Liver (tissue), 9 donors: Measurements from ENCODE around the gene SENP1. TPM values are rescaled to one million over a fixed set of nuclear protein-coding genes. Genes with fewer than 3 reads are reported as not detected.

Source experiments
- DNase-seq: peaks from one replicate; pipeline ENCODE4 v3.0.0-alpha.2; 2017; ENCODE audit warnings: low spot score
- H3K27ac ChIP-seq, 2 donors: one replicate each; pipeline ENCODE4 v1.7.0; 2013; ENCODE audit warnings: inconsistent platforms in 2 of 2, low read length in 2 of 2, control low read depth in 1 of 2, low read depth in 1 of 2, mild to moderate bottlenecking in 1 of 2
- H3K27me3 ChIP-seq, 4 donors: one replicate each; pipeline versions ENCODE4 v1.6.1 to v1.7.0; 2013; ENCODE audit warnings: low read length in 3 of 4, inconsistent platforms in 1 of 4, mild to moderate bottlenecking in 1 of 4, moderate library complexity in 1 of 4; ENCODE audit not compliant: control insufficient read depth in 4 of 4, insufficient read depth in 4 of 4
- H3K36me3 ChIP-seq, 4 donors: one replicate each; pipeline versions ENCODE4 v1.6.1 to v1.7.0; 2013; ENCODE audit warnings: low read length in 3 of 4, mild to moderate bottlenecking in 3 of 4, low read depth in 1 of 4, moderate library complexity in 1 of 4; ENCODE audit not compliant: control insufficient read depth in 4 of 4, insufficient read depth in 3 of 4
- H3K4me1 ChIP-seq, 4 donors: one replicate each; pipeline versions ENCODE4 v1.6.1 to v1.7.0; 2013; ENCODE audit warnings: low read length in 3 of 4, mild to moderate bottlenecking in 3 of 4, moderate library complexity in 1 of 4; ENCODE audit not compliant: control insufficient read depth in 4 of 4, insufficient read depth in 4 of 4
- H3K4me3 ChIP-seq, 3 donors: one replicate each; pipeline versions ENCODE4 v1.6.1 to v1.7.0; 2013; ENCODE audit warnings: low read length in 3 of 3, control low read depth in 1 of 3, low read depth in 1 of 3, mild to moderate bottlenecking in 1 of 3
- H3K9ac ChIP-seq, 2 donors: one replicate each; pipeline ENCODE4 v1.7.0; 2013; ENCODE audit warnings: low read length in 2 of 2, mild to moderate bottlenecking in 2 of 2, moderate library complexity in 2 of 2, control low read depth in 1 of 2, low read depth in 1 of 2
- H3K9me3 ChIP-seq, 4 donors: one replicate each; pipeline versions ENCODE4 v1.6.1 to v1.7.0; 2013; ENCODE audit warnings: low read length in 3 of 4; ENCODE audit not compliant: control insufficient read depth in 4 of 4
- ATF3 ChIP-seq: IDR thresholded peaks from 2 replicates; pipeline ENCODE4 v1.6.1; 2016; ENCODE audit warnings: antibody characterized with exemption
- CTCF ChIP-seq: fragments of 150-350 bp; IDR thresholded peaks from 2 replicates; pipeline ENCODE4 v1.5.1; 2017; ENCODE audit warnings: improper control_type of control experiment, low read depth, low read length; ENCODE audit not compliant: missing input control
- FOXA2 ChIP-seq: IDR thresholded peaks from 2 replicates; pipeline ENCODE4 v1.6.1; 2016; ENCODE audit warnings: antibody characterized with exemption
- GABPA ChIP-seq, 2 donors: IDR thresholded peaks in 1 of 2; conservative IDR thresholded peaks in 1 of 2; 2 replicates each; pipeline ENCODE4 v1.6.1; 2016; ENCODE audit warnings: antibody characterized with exemption in 2 of 2, mild to moderate bottlenecking in 1 of 2, moderate library complexity in 1 of 2
- HNF4A ChIP-seq, 2 donors: conservative IDR thresholded peaks; 2 replicates each; pipeline ENCODE4 v1.6.1; 2016; ENCODE audit warnings: antibody characterized with exemption in 2 of 2, mild to moderate bottlenecking in 2 of 2
- HNF4G ChIP-seq: IDR thresholded peaks from 2 replicates; pipeline ENCODE4 v1.6.1; 2016; ENCODE audit warnings: antibody characterized with exemption
- MAX ChIP-seq: IDR thresholded peaks from 2 replicates; pipeline ENCODE4 v1.6.1; 2016; ENCODE audit warnings: antibody characterized with exemption
- NR2F2 ChIP-seq: IDR thresholded peaks from 2 replicates; pipeline ENCODE4 v1.6.1; 2016; ENCODE audit warnings: antibody characterized with exemption
- RAD21 ChIP-seq, 2 donors: IDR thresholded peaks; 2 replicates each; pipeline ENCODE4 v1.6.1; 2016; ENCODE audit warnings: antibody characterized with exemption in 2 of 2, mild to moderate bottlenecking in 2 of 2
- RXRA ChIP-seq, 2 donors: IDR thresholded peaks; 2 replicates each; pipeline ENCODE4 v1.6.1; 2017 to 2018; ENCODE audit warnings: antibody characterized with exemption in 2 of 2, mild to moderate bottlenecking in 1 of 2
- SP1 ChIP-seq: IDR thresholded peaks from 2 replicates; pipeline ENCODE4 v1.6.1; 2018; ENCODE audit warnings: antibody characterized with exemption, mild to moderate bottlenecking
- TAF1 ChIP-seq: conservative IDR thresholded peaks from 2 replicates; pipeline ENCODE4 v1.6.1; 2016; ENCODE audit warnings: antibody characterized with exemption, mild to moderate bottlenecking
- WGBS: extraction: QIAGEN DNeasy Blood & Tissue Kit; methylation state at CpG from one replicate; pipeline ENCODE4 v1.1.7; 2013; 5-methylcytosine and 5-hydroxymethylcytosine counted together
- polyA plus RNA-seq, 2 donors: library from polyadenylated mRNA; stranded (reverse) in 1 of 2; unstranded in 1 of 2; fragments of 200-250 nt in 1 of 2; fragments of >200 nt in 1 of 2; fragmentation: Nextera tagmentation in 1 of 2; extraction: Ambion mirVana in 1 of 2; gene quantifications; one replicate each; pipeline versions ENCODE4 v1.2.1 to v1.2.3, GENCODE V29; 2013 to 2015
- total RNA-seq, 2 donors: library from RNA; depleted of rRNA; stranded (reverse); fragments of >200 nt; gene quantifications; one replicate each; pipeline ENCODE4 v1.2.3, GENCODE V29; 2014
- donor health status: healthy.
- donor health status: healthy.
- donor health status: healthy.
- donor health status: healthy.
- donor health status: healthy.

Gene SENP1
- total and polyA plus RNA-seq, 4 donors, result 1.4 to 11.7 (median 4.2) TPM

DNA sequence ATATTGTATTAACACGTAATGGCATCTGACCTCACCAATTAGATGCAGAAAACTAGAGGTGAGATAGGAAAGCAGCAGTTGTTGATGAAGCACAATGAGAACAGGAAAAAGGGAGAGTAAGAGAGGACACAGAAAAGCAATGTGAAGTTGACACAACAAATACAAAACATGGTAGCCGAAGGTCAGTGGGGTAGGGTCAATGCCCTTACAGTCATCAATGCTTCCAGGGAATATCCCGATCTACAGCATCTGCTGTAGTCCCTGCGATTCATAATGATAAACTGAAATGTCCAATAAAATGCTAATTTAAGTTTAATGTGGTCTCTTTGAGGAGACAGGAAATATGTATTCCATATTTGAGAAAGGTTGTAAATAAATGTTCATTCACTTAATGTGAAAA, 98.7 kb downstream of the SENP1 start:
- no peak for DNase-seq
- Histone ChIP-seq H3K4me3 (no peak overlapping the region), H3K4me1 (peaks cover 5 to 29% (median 18%) of the 10 kb centered on the region in 4 donors), H3K27ac (no peak overlapping the region), H3K36me3 (no peaks in the 10 kb centered on the region), H3K9ac (no peak overlapping the region), H3K9me3 (no peaks in the 10 kb centered on the region), H3K27me3 (peaks cover 6 to 13% (median 8%) of the 10 kb centered on the region in 4 donors)
- TF ChIP-seq GABPA (IDR thresholded peaks at IDR 0.05 in 1 of 2, conservative IDR thresholded peaks at IDR 0.05 in 1 of 2) (no peak), SP1 (no peak), RXRA (IDR thresholded peaks at IDR 0.05) (peak; percentile 68 to 89)
- 39% methylated on average over 4 of the region's 4 CpGs for WGBS

GRCh38 chr12:48005750-48006021, 100.2 kb downstream of the SENP1 start:
- Histone ChIP-seq H3K4me3 (no peak overlapping the region), H3K36me3 (no peaks in the 10 kb centered on the region), H3K9ac (no peak overlapping the region), H3K9me3 (no peaks in the 10 kb centered on the region), H3K27ac (no peak overlapping the region), H3K4me1 (peaks cover 11 to 42% (median 28%) of the 10 kb centered on the region in 4 donors), H3K27me3 (peaks cover 9 to 16% (median 10%) of the 10 kb centered on the region in 4 donors)
- DNase-seq, result no peak
- TF ChIP-seq ATF3, result no peak
- no peak for TF ChIP-seq GABPA (IDR thresholded peaks at IDR 0.05 in 1 of 2, conservative IDR thresholded peaks at IDR 0.05 in 1 of 2)
- TF ChIP-seq FOXA2, result no peak

DNA sequence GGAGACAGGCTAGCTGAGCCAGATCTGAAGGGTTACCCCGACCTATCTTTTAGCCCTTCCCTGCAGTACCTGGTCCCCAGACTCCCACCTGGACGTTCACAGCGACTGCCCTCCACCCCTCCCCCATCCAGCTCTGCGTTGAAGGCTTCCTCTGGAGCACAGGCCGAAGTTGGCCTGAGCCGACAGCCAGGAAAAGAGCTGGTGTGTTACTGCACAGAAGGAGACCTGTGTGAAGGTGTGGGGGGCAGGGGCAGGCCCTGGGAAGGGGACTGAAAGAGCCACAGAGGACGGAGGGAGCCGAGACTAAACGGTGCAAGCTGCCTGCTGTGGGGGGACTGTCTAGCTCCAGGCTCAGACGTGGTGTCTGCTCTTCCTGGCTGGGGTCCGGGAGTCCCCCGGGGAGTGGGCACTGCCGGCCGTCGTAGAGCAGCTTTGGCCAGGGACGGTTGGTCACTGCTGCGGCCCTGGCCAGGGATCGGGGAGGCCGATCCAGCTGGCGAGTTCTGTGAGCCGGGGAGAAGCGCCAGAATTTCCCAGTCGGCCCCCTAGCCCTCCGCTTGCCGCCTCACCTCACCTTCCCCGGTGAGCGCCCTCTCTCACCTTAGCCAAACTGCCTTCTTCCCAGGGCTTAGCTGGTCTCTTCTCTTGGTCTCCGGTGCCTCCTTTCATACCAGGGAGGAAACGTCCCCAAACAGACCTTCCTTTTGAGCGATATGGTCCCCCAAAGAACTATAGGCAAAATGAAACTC, 100.7 kb downstream of the SENP1 start:
- H3K4me3 ChIP-seq, result no peak overlapping the region
- TF ChIP-seq SP1 (no peak), MAX (no peak), NR2F2 (no peak), HNF4A (conservative IDR thresholded peaks at IDR 0.05) (no peak), RAD21 (IDR thresholded peaks at IDR 0.05) (no peak), CTCF (no peak), TAF1 (no peak), HNF4G (no peak), ATF3 (no peak)
- H3K9me3 ChIP-seq, result no peaks in the 10 kb centered on the region
- H3K36me3 ChIP-seq, result no peaks in the 10 kb centered on the region
- no peak overlapping the region for H3K27ac ChIP-seq
- H3K9ac ChIP-seq, result no peak overlapping the region
- peak; percentile 52 for DNase-seq
- WGBS, result 55% methylated on average over 30 of the region's 30 CpGs
- peaks cover 9 to 16% (median 10%) of the 10 kb centered on the region in 4 donors for H3K27me3 ChIP-seq
- H3K4me1 ChIP-seq, result peaks cover 11 to 42% (median 28%) of the 10 kb centered on the region in 4 donors
